ENCODE measurements around the gene CBFA2T3.

GRCh38 chr16:88917915-88918627 lies 58.9 kb downstream of the CBFA2T3 start:
- TF ChIP-seq REST (IDR thresholded peaks at IDR 0.05; ENCODE audit: insufficient read depth in 1 of 2, low read depth in 2 of 2, low read length in 2 of 2) (no peak), POLR2AphosphoS5 (IDR thresholded peaks at IDR 0.05; ENCODE audit: low read depth, low read length) (no peak), TAF1 (IDR thresholded peaks at IDR 0.05; ENCODE audit: borderline replicate concordance, insufficient read depth, low read length) (no peak), SIN3A (IDR thresholded peaks at IDR 0.05; ENCODE audit: borderline replicate concordance, insufficient read depth, low read length) (no peak)
